H9 (cell line): ENCODE measurements around the gene LHX1. TPM values are rescaled to one million over a fixed set of nuclear protein-coding genes. Genes with fewer than 3 reads are reported as not detected.
A peak's percentile ranks its signal among the peaks of the same experiment; 100 is the strongest.

Experiments
- DNase-seq: peaks from one replicate; pipeline ENCODE4 v3.0.0-alpha.2; 2017
- H2AFZ ChIP-seq: one replicate; pipeline ENCODE4 v1.6.1; 2013; ENCODE audit warnings: mild to moderate bottlenecking, low read length, control low read depth, moderate library complexity
- H2AK5ac ChIP-seq: 2 replicates; pipeline ENCODE4 v1.6.1; 2013; ENCODE audit warnings: low read length, control low read depth, mixed read lengths; ENCODE audit not compliant: insufficient read length
- H2BK120ac ChIP-seq: one replicate; pipeline ENCODE4 v1.6.1; 2013; ENCODE audit warnings: low read depth, mild to moderate bottlenecking, low read length, control low read depth, inconsistent platforms; ENCODE audit not compliant: poor library complexity, severe bottlenecking
- H2BK12ac ChIP-seq: 2 replicates; pipeline ENCODE4 v1.6.1; 2013; ENCODE audit warnings: low read length, control low read depth, mixed read lengths, low read depth; ENCODE audit not compliant: insufficient read length
- H2BK15ac ChIP-seq: 2 replicates; pipeline ENCODE4 v1.6.1; 2013; ENCODE audit warnings: low read depth, low read length, control low read depth
- H2BK20ac ChIP-seq: one replicate; pipeline ENCODE4 v1.6.1; 2013; ENCODE audit warnings: low read depth, mild to moderate bottlenecking, low read length, control low read depth, inconsistent platforms; ENCODE audit not compliant: poor library complexity, severe bottlenecking
- H2BK5ac ChIP-seq: 2 replicates; pipeline ENCODE4 v1.6.1; 2013; ENCODE audit warnings: low read length, control low read depth, mixed read lengths; ENCODE audit not compliant: insufficient read length
- H3K14ac ChIP-seq: 2 replicates; pipeline ENCODE4 v1.6.1; 2013; ENCODE audit warnings: low read length, control low read depth; ENCODE audit not compliant: insufficient read depth
- H3K18ac ChIP-seq: 2 replicates; pipeline ENCODE4 v1.6.1; 2013; ENCODE audit warnings: low read depth, mild to moderate bottlenecking, mixed read lengths, low read length, control low read depth; ENCODE audit not compliant: insufficient read length
- H3K23ac ChIP-seq: 2 replicates; pipeline ENCODE4 v1.6.1; 2013; ENCODE audit warnings: low read length, control low read depth, mixed read lengths, low read depth; ENCODE audit not compliant: insufficient read length
- H3K23me2 ChIP-seq: 2 replicates; pipeline ENCODE4 v1.6.1; 2013; ENCODE audit warnings: low read depth, mild to moderate bottlenecking, mixed read lengths, low read length, control low read depth; ENCODE audit not compliant: insufficient read length, poor library complexity, severe bottlenecking
- H3K27ac ChIP-seq: 2 replicates; pipeline ENCODE4 v1.5.1; 2013; ENCODE audit warnings: low read length, control low read depth, mixed read lengths, low read depth; ENCODE audit not compliant: insufficient read length
- H3K27me3 ChIP-seq: 2 replicates; pipeline ENCODE4 v1.6.1; 2013; ENCODE audit warnings: low read length, control low read depth, inconsistent platforms; ENCODE audit not compliant: insufficient read depth
- H3K4ac ChIP-seq: 2 replicates; pipeline ENCODE4 v1.6.1; 2013; ENCODE audit warnings: low read depth, mild to moderate bottlenecking, control low read depth, inconsistent platforms, low read length, moderate library complexity
- H3K4me1 ChIP-seq: 2 replicates; pipeline ENCODE4 v1.6.1; 2013; ENCODE audit warnings: low read length, control low read depth, inconsistent platforms; ENCODE audit not compliant: insufficient read depth
- H3K4me2 ChIP-seq: 2 replicates; pipeline ENCODE4 v1.6.1; 2013; ENCODE audit warnings: low read length, control low read depth, mixed read lengths; ENCODE audit not compliant: insufficient read length, insufficient read depth
- H3K56ac ChIP-seq: 2 replicates; pipeline ENCODE4 v1.6.1; 2013; ENCODE audit warnings: low read depth, mild to moderate bottlenecking, mixed read lengths, low read length, control low read depth; ENCODE audit not compliant: insufficient read length
- H3K79me1 ChIP-seq: 2 replicates; pipeline ENCODE4 v1.6.1; 2013; ENCODE audit warnings: low read depth, mild to moderate bottlenecking, moderate library complexity, low read length, control low read depth, inconsistent platforms; ENCODE audit not compliant: insufficient read depth, poor library complexity, severe bottlenecking
- H3K79me2 ChIP-seq: 2 replicates; pipeline ENCODE4 v1.6.1; 2013; ENCODE audit warnings: low read length, control low read depth, inconsistent platforms; ENCODE audit not compliant: insufficient read depth
- H3K9ac ChIP-seq: 2 replicates; pipeline ENCODE4 v1.6.1; 2013; ENCODE audit warnings: low read length, control low read depth, mixed read lengths; ENCODE audit not compliant: insufficient read length; ENCODE audit errors: extremely low read depth
- H3K9me3 ChIP-seq: one replicate; pipeline ENCODE4 v1.6.1; 2013; ENCODE audit warnings: low read depth, low read length, inconsistent platforms; ENCODE audit not compliant: control insufficient read depth
- H3T11ph ChIP-seq: one replicate; pipeline ENCODE4 v1.6.1; 2013; ENCODE audit warnings: mild to moderate bottlenecking, low read length, control low read depth, inconsistent platforms
- H4K20me1 ChIP-seq: one replicate; pipeline ENCODE4 v1.6.1; 2013; ENCODE audit not compliant: control insufficient read depth, insufficient read length, insufficient read depth
- H4K5ac ChIP-seq: 2 replicates; pipeline ENCODE4 v1.6.1; 2013; ENCODE audit warnings: low read depth, mild to moderate bottlenecking, mixed read lengths, low read length, control low read depth; ENCODE audit not compliant: insufficient read length
- H4K8ac ChIP-seq: replicated peaks from 2 replicates; pipeline ENCODE4 v1.6.1; 2013; ENCODE audit warnings: low read length, control low read depth, mixed read lengths, low read depth; ENCODE audit not compliant: insufficient read length
- H4K91ac ChIP-seq: 2 replicates; pipeline ENCODE4 v1.6.1; 2013; ENCODE audit warnings: low read depth, mild to moderate bottlenecking, moderate library complexity, mixed read lengths, low read length, control low read depth; ENCODE audit not compliant: insufficient read length
- H3K27ac Mint-ChIP-seq, 3 experiments: 2 replicates in 2 of 3; 3 replicates in 1 of 3; pipeline ENCODE4 v1.8.0; 2020 to 2021; ENCODE audit warnings: mixed read lengths in 3 of 3, mild to moderate bottlenecking in 1 of 3, moderate library complexity in 1 of 3
- H3K27me3 Mint-ChIP-seq: 2 replicates; pipeline ENCODE4 v1.8.0; 2021; ENCODE audit warnings: low read depth, mild to moderate bottlenecking, moderate library complexity, mixed read lengths
- H3K36me3 Mint-ChIP-seq, 3 experiments: 2 replicates in 2 of 3; 3 replicates in 1 of 3; pipeline ENCODE4 v1.8.0; 2020 to 2021; ENCODE audit warnings: low read depth in 3 of 3, mixed read lengths in 3 of 3; ENCODE audit not compliant: insufficient read depth in 1 of 3
- H3K4me1 Mint-ChIP-seq, 2 experiments: 2 replicates each; pipeline ENCODE4 v1.8.0; 2020; ENCODE audit warnings: mixed read lengths in 2 of 2
- H3K4me3 Mint-ChIP-seq, 2 experiments: 2 replicates in 1 of 2; 3 replicates in 1 of 2; pipeline ENCODE4 v1.8.0; 2020 to 2021; ENCODE audit warnings: mild to moderate bottlenecking in 2 of 2, mixed read lengths in 2 of 2, moderate library complexity in 1 of 2
- H3K9me3 Mint-ChIP-seq, 2 experiments: 2 replicates in 1 of 2; 3 replicates in 1 of 2; pipeline ENCODE4 v1.8.0; 2020; ENCODE audit warnings: mild to moderate bottlenecking in 2 of 2, mixed read lengths in 2 of 2, moderate library complexity in 1 of 2
- CTCF ChIP-seq: fragments of 200-600 bp; sonication (generic); conservative IDR thresholded peaks from 3 replicates; pipeline ENCODE4 v1.8.0; 2021; ENCODE audit warnings: antibody characterized with exemption, mild to moderate bottlenecking
- WGBS: extraction: QIAGEN DNeasy Blood & Tissue Kit; methylation state at CpG from one replicate; pipeline ENCODE4 v1.1.7; 2013; ENCODE audit warnings: missing lambda C conversion rate, low lambda C conversion rate, mixed read lengths; ENCODE audit not compliant: insufficient read length; ENCODE audit errors: extremely low coverage; 5-methylcytosine and 5-hydroxymethylcytosine counted together
- total RNA-seq: library from RNA; stranded (reverse); gene quantifications from 2 replicates; pipeline ENCODE4 v1.2.1, GENCODE V29; 2021

Gene LHX1
- total RNA-seq, 1 experiment from 2014 or later, result 0.22 TPM

DNA sequence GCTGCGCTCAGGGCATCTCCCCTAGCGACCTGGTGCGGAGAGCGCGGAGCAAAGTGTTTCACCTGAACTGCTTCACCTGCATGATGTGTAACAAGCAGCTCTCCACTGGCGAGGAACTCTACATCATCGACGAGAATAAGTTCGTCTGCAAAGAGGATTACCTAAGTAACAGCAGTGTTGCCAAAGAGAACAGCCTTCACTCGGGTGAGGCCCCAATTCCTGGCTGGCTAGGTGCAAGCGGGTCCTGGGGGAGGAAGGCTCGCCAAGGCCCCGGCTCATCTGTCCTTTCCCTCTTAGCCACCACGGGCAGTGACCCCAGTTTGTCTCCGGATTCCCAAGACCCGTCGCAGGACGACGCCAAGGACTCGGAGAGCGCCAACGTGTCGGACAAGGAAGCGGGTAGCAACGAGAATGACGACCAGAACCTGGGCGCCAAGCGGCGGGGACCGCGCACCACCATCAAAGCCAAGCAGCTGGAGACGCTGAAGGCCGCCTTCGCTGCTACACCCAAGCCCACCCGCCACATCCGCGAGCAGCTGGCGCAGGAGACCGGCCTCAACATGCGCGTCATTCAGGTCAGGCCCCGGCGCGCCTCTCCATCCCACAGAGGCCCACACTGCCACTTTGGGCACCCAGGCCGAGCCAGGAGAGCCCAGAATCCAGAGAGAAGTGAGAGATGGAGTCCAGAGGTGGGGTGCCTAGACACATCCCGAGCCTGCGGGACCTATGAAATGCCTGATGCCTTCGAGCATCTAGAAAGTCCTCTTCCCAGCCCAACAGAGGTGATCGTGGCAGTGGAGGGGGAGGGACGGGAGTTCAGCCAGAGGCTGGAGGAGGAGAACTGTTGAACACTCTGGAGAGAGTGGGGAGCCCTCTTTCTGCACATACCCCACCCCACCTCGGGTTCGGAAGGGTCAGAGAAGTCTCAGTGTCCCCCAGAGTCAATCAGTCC is 3.3 kb downstream of the LHX1 start:
- H3K4me1 ChIP-seq, result no peaks in the 10 kb centered on the region

More for the DNA sequence above, 3.3 kb downstream of the LHX1 start:
- Histone ChIP-seq H3K56ac (no peak overlapping the region), H3K23ac (no peak overlapping the region), H2BK15ac (no peak overlapping the region), H3K4me2 (peak overlapping the region; percentile 37), H2AFZ (no peak overlapping the region), H2BK5ac (no peak overlapping the region), H2BK12ac (no peak overlapping the region), H3T11ph (no peak overlapping the region), H4K8ac (no peak overlapping the region), H2BK20ac (no peak overlapping the region), H3K27ac (no peak overlapping the region), H3K79me2 (no peaks in the 10 kb centered on the region), H2BK120ac (no peak overlapping the region), H3K14ac (no peak overlapping the region), H3K9me3 (no peaks in the 10 kb centered on the region), H4K20me1 (peaks cover 4% of the 10 kb centered on the region), H3K18ac (no peak overlapping the region), H3K9ac (no peak overlapping the region), H4K5ac (no peak overlapping the region), H3K4ac (no peak overlapping the region), H4K91ac (no peak overlapping the region), H3K27me3 (peaks cover 79% of the 10 kb centered on the region), H2AK5ac (no peak overlapping the region), H3K79me1 (no peaks in the 10 kb centered on the region), H3K23me2 (peaks cover 16% of the 10 kb centered on the region)
- WGBS, result no CpG with 5 or more reads among the region's 52 CpGs
- peaks cover 0 to 8% of the 10 kb centered on the region in 2 experiments; a peak in 1 of 5 replicates for H3K9me3 Mint-ChIP-seq
- no peaks in the 10 kb centered on the region; a peak in 1 of 7 replicates for H3K36me3 Mint-ChIP-seq
- DNase-seq, result peak; percentile 62
- no peak overlapping the region for H3K27ac Mint-ChIP-seq
- H3K27me3 Mint-ChIP-seq, result peaks cover 100% of the 10 kb centered on the region
- no peak for TF ChIP-seq CTCF
- H3K4me3 Mint-ChIP-seq, result peak overlapping the region in 1 of 2 experiments; percentile 22; a peak in 3 of 5 replicates
- H3K4me1 Mint-ChIP-seq, result peaks cover 41 to 67% of the 10 kb centered on the region in 2 experiments
